HCT116 (cell line): ENCODE data around the gene ABHD2. TPM values are rescaled to one million over a fixed set of nuclear protein-coding genes. Genes with fewer than 3 reads are reported as not detected.

Experiments used
- ATAC-seq: fragments of 200-7000 bp; cut with Tn5 transposase; 2 replicates; pipeline ENCODE4 v1.9.1; 2020; ENCODE audit warnings: mild to moderate bottlenecking, moderate library complexity
- BruUV-seq: library from RNA; stranded (reverse); fragments of 400-500 nt; replicated peaks from 2 replicates; lab custom pipeline; 2021; lab: Mats Ljungman, UMichigan
- CTCF ChIA-PET: fragments of 300-600 bp; sonication (Branson Sonifier 250); formaldehyde crosslinking; loops from one replicate; lab custom pipeline; 2021; ENCODE audit warnings: antibody characterized with exemption; lab: Charles Lee
- POLR2A ChIA-PET: fragments of 300-600, 350-600 bp; sonication (Branson Sonifier 250); formaldehyde crosslinking; loops from one replicate; lab custom pipeline; 2021; ENCODE audit warnings: antibody characterized with exemption; lab: Charles Lee
- RAD21 ChIA-PET, 2 experiments: fragments of 300-600 bp; sonication (Branson Sonifier 250); formaldehyde crosslinking; loops; one replicate each; lab custom pipeline; 2023; ENCODE audit warnings: low total read pairs in 2 of 2; ENCODE audit not compliant: uncharacterized antibody in 2 of 2, unreplicated experiment in 2 of 2, low non-redundant PET in 1 of 2; lab: Charles Lee
- DNase-seq: peaks from one replicate; pipeline ENCODE4 v3.0.0-alpha.2; 2010; ENCODE audit warnings: low read depth, low spot score
- H2AFZ ChIP-seq: fragments of 200-600 bp; shearing (Covaris generic), sonication (generic); 2 replicates; pipeline ENCODE4 v1.6.1; 2017; ENCODE audit warnings: low read depth, mixed run types, mixed read lengths, antibody characterized with exemption, low read length; ENCODE audit not compliant: poor library complexity, severe bottlenecking
- H3K27ac ChIP-seq: 2 replicates; pipeline ENCODE4 v1.5.1; 2012; ENCODE audit warnings: low read depth, low read length
- H3K27me3 ChIP-seq: fragments of 200-600 bp; sonication (generic); 2 replicates; pipeline ENCODE4 v1.6.1; 2016; ENCODE audit warnings: mixed run types, low read length, mixed read lengths; ENCODE audit not compliant: insufficient read depth
- H3K36me3 ChIP-seq, 2 experiments: fragments of 200-500 bp in 1 of 2; fragments of 200-600 bp in 1 of 2; sonication (Bioruptor generic) in 1 of 2; sonication (generic) in 1 of 2; 2 replicates each; pipeline versions ENCODE4 v1.5.1 to v1.6.1; 2014 to 2016; ENCODE audit warnings: low read length in 2 of 2, inconsistent platforms in 1 of 2, mixed read lengths in 1 of 2, mixed run types in 1 of 2; ENCODE audit not compliant: insufficient read depth in 2 of 2, control insufficient read depth in 1 of 2
- H3K4me1 ChIP-seq, 2 experiments: fragments of 200-600 bp in 1 of 2; sonication (generic) in 1 of 2; 2 replicates each; pipeline versions ENCODE4 v1.5.1 to v1.6.1; 2012 to 2017; ENCODE audit warnings: low read length in 2 of 2, inconsistent platforms in 1 of 2, mild to moderate bottlenecking in 1 of 2, mixed read lengths in 1 of 2, mixed run types in 1 of 2, moderate library complexity in 1 of 2; ENCODE audit not compliant: insufficient read depth in 2 of 2, control insufficient read depth in 1 of 2
- H3K4me2 ChIP-seq: fragments of 200-600 bp; sonication (generic); 2 replicates; pipeline ENCODE4 v1.6.1; 2017; ENCODE audit warnings: mixed run types, low read length, mixed read lengths
- H3K4me3 ChIP-seq, 2 experiments: fragments of 200-600 bp in 1 of 2; sonication (generic) in 1 of 2; replicated peaks in 1 of 2; 2 replicates each; pipeline ENCODE4 v1.5.1; 2011 to 2016; ENCODE audit warnings: low read length in 2 of 2, control low read depth in 1 of 2, low read depth in 1 of 2, mild to moderate bottlenecking in 1 of 2, mixed read lengths in 1 of 2, mixed run types in 1 of 2
- H3K79me2 ChIP-seq: fragments of 200-600 bp; sonication (generic); 2 replicates; pipeline ENCODE4 v1.6.1; 2017; ENCODE audit warnings: mild to moderate bottlenecking, mixed run types, low read length, moderate library complexity, mixed read lengths; ENCODE audit not compliant: insufficient read depth
- H3K9ac ChIP-seq: fragments of 200-600 bp; sonication (generic); 2 replicates; pipeline ENCODE4 v1.6.1; 2016; ENCODE audit warnings: low read length, mixed read lengths
- H3K9me2 ChIP-seq: fragments of 200-600 bp; sonication (generic), shearing (Covaris generic); 2 replicates; pipeline ENCODE4 v1.6.1; 2017; ENCODE audit warnings: mixed run types, mild to moderate bottlenecking, moderate library complexity; ENCODE audit not compliant: insufficient read depth
- H3K9me3 ChIP-seq, 2 experiments: fragments of 200-500 bp in 1 of 2; fragments of 200-600 bp in 1 of 2; sonication (Bioruptor generic) in 1 of 2; sonication (generic) in 1 of 2; 2 replicates each; pipeline ENCODE4 v1.6.1; 2014 to 2017; ENCODE audit warnings: low read length in 2 of 2, mixed read lengths in 2 of 2, inconsistent platforms in 1 of 2, low read depth in 1 of 2, mild to moderate bottlenecking in 1 of 2, mixed run types in 1 of 2, moderate library complexity in 1 of 2; ENCODE audit not compliant: control insufficient read depth in 1 of 2, insufficient read depth in 1 of 2
- H4K20me1 ChIP-seq: fragments of 200-600 bp; sonication (generic), shearing (Covaris generic); 2 replicates; pipeline ENCODE4 v1.6.1; 2017; ENCODE audit warnings: mixed run types, mild to moderate bottlenecking, moderate library complexity; ENCODE audit not compliant: insufficient read depth
- CEBPB ChIP-seq: IDR thresholded peaks from 2 replicates; pipeline ENCODE4 v1.6.1; 2012; ENCODE audit warnings: low read depth
- EGR1 ChIP-seq: IDR thresholded peaks from 2 replicates; pipeline ENCODE4 v1.6.1; 2012; ENCODE audit warnings: low read depth
- EZH2 ChIP-seq: fragments of 200-600 bp; sonication (generic); IDR thresholded peaks from 2 replicates; pipeline ENCODE4 v1.6.1; 2017; ENCODE audit warnings: antibody characterized with exemption, mixed run types
- JUND ChIP-seq: IDR thresholded peaks from 2 replicates; pipeline ENCODE4 v1.6.1; 2012
- MAX ChIP-seq: IDR thresholded peaks from 2 replicates; pipeline ENCODE4 v1.6.1; 2012
- POLR2A ChIP-seq: IDR thresholded peaks from 2 replicates; pipeline ENCODE4 v1.7.0; 2011; ENCODE audit warnings: borderline replicate concordance; ENCODE audit not compliant: insufficient read depth, insufficient read length; ENCODE audit errors: extremely low read depth
- POLR2AphosphoS5 ChIP-seq: IDR thresholded peaks from 2 replicates; pipeline ENCODE4 v1.6.1; 2011; ENCODE audit warnings: mild to moderate bottlenecking, low read depth, low read length, moderate library complexity
- REST ChIP-seq: IDR thresholded peaks from 2 replicates; pipeline ENCODE4 v1.6.1; 2012; ENCODE audit warnings: low read depth
- SIN3A ChIP-seq: IDR thresholded peaks from 2 replicates; pipeline ENCODE4 v1.6.1; 2012; ENCODE audit warnings: low read depth
- SRF ChIP-seq: IDR thresholded peaks from 2 replicates; pipeline ENCODE4 v1.6.1; 2012; ENCODE audit warnings: low read depth
- TCF7L2 ChIP-seq: IDR thresholded peaks from 2 replicates; pipeline ENCODE4 v1.7.0; 2011; ENCODE audit warnings: borderline replicate concordance, inconsistent platforms; ENCODE audit not compliant: insufficient read depth, insufficient read length; ENCODE audit errors: extremely low read depth
- ZBTB33 ChIP-seq: IDR thresholded peaks from 2 replicates; pipeline ENCODE4 v1.6.1; 2011; ENCODE audit warnings: mild to moderate bottlenecking, low read length, moderate library complexity; ENCODE audit not compliant: insufficient replicate concordance; ENCODE audit errors: extremely low read depth
- ZFX ChIP-seq: fragments of 450-650 bp; IDR thresholded peaks from 2 replicates; pipeline ENCODE4 v1.6.1; 2017
- intact Hi-C: fragments of 100-400 bp; cut with micrococcal nuclease; formaldehyde crosslinking; loops from 2 replicates; pipeline ENCODE4 v1.10.0; 2022
- total RNA-seq: library from RNA; stranded (reverse); gene quantifications from one replicate; pipeline ENCODE4 v1.2.1, GENCODE V29; 2021; ENCODE audit not compliant: unreplicated experiment

ABHD2 gene
- total RNA-seq, 1 experiment from 2014 or later, result 40.8 TPM

- no peaks in the 10 kb centered on the region for H4K20me1 ChIP-seq
- no peaks in the 10 kb centered on the region for H3K9me2 ChIP-seq
- ATAC-seq, result no peak
- H3K27me3 ChIP-seq, result no peaks in the 10 kb centered on the region
- no TSS peak for BruUV-seq
- H2AFZ ChIP-seq, result no peak overlapping the region
- no peaks in the 10 kb centered on the region for H3K36me3 ChIP-seq
- TF ChIP-seq EGR1 (no peak), EZH2 (no peak), TCF7L2 (no peak), ZFX (no peak), REST (no peak), POLR2AphosphoS5 (no peak), SRF (no peak), JUND (no peak), SIN3A (no peak), ZBTB33 (no peak), MAX (no peak), CEBPB (no peak), POLR2A (no peak)
- H3K4me3 ChIP-seq, result no peak overlapping the region
- H3K79me2 ChIP-seq, result peaks cover 5% of the 10 kb centered on the region; the same call in 1 of the 2 replicates
- no peak for DNase-seq
- H3K27ac ChIP-seq, result no peak overlapping the region
- POLR2A ChIA-PET, result interaction anchor here (0.7 kb wide), 1 partner anchor 30 kb away, joined by 4 read pairs; no protein-coding TSS in a partner anchor
- intact Hi-C loops, result no loop called here
- no peaks in the 10 kb centered on the region for H3K9me3 ChIP-seq
- CTCF ChIA-PET, result interaction anchor here (1.5 to 3.5 kb wide), 2 partner anchors 33 to 38 kb away, joined by 4 to 14 read pairs; no protein-coding TSS in a partner anchor
- RAD21 ChIA-PET, result no interaction called here
- peaks cover 12 to 35% of the 10 kb centered on the region in 2 experiments for H3K4me1 ChIP-seq
- H3K9ac ChIP-seq, result no peak overlapping the region
- 0 out of 2 replicates have a peak overlapping the region, but pooled peaks have one; percentile 4 for H3K4me2 ChIP-seq
These were observed 2.8 kb downstream of the ABHD2 start for GRCh38 chr15:89090791-89091626.
